ENCODE data around the gene MYO19.

GRCh38 chr17:36576793-36577192 lies 42.1 kb upstream of the MYO19 start:
- no peak for TF ChIP-seq CTCF (IDR thresholded peaks at IDR 0.05; ENCODE audit: low read depth, low read length, missing input control)
- no peak for TF ChIP-seq SP1 (IDR thresholded peaks at IDR 0.05)
- TF ChIP-seq, protein P1, sequence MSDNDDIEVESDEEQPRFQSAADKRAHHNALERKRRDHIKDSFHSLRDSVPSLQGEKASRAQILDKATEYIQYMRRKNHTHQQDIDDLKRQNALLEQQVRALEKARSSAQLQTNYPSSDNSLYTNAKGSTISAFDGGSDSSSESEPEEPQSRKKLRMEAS (IDR thresholded peaks at IDR 0.05): no peak
